CD14-positive monocyte (primary cell): ENCODE measurements around the gene STN1. TPM values are rescaled to one million over a fixed set of nuclear protein-coding genes. Genes with fewer than 3 reads are reported as not detected.

ENCODE experiments used
- DNase-seq, 3 donors: peaks; one replicate each; pipeline ENCODE4 v3.0.0-alpha.2; 2011 to 2022
- H2AFZ ChIP-seq: 2 replicates; pipeline ENCODE4 v1.6.0; 2012; ENCODE audit warnings: mild to moderate bottlenecking, low read depth, low read length, inconsistent platforms; ENCODE audit not compliant: insufficient read depth, poor library complexity, severe bottlenecking
- H3K27ac ChIP-seq, 2 donors: 1 replicate in 1 of 2; 2 replicates in 1 of 2; pipeline ENCODE4 v1.5.1; 2012 to 2013; ENCODE audit warnings: low read length in 2 of 2, control low read depth in 1 of 2, inconsistent platforms in 1 of 2, low read depth in 1 of 2, mild to moderate bottlenecking in 1 of 2
- H3K27me3 ChIP-seq, 2 donors: one replicate each; pipeline versions ENCODE4 v1.6.0 to v1.6.1; 2011 to 2013; ENCODE audit warnings: low read length in 2 of 2; ENCODE audit not compliant: control insufficient read depth in 2 of 2, insufficient read depth in 2 of 2
- H3K36me3 ChIP-seq, 2 donors: replicated peaks in 1 of 2; 1 replicate in 1 of 2; 2 replicates in 1 of 2; pipeline versions ENCODE4 v1.5.1 to v1.6.1; 2012 to 2013; ENCODE audit warnings: low read length in 2 of 2, control low read depth in 1 of 2, inconsistent platforms in 1 of 2, mild to moderate bottlenecking in 1 of 2; ENCODE audit not compliant: insufficient read depth in 2 of 2, control insufficient read depth in 1 of 2
- H3K4me1 ChIP-seq, 2 donors: 1 replicate in 1 of 2; 2 replicates in 1 of 2; pipeline versions ENCODE4 v1.5.1 to v1.6.1; 2012 to 2013; ENCODE audit warnings: low read length in 2 of 2, control low read depth in 1 of 2, inconsistent platforms in 1 of 2, mild to moderate bottlenecking in 1 of 2, moderate library complexity in 1 of 2; ENCODE audit not compliant: insufficient read depth in 2 of 2, control insufficient read depth in 1 of 2
- H3K4me2 ChIP-seq: replicated peaks from 2 replicates; pipeline ENCODE3; 2012; ENCODE audit warnings: low read length, moderate library complexity, mild to moderate bottlenecking; ENCODE audit not compliant: poor library complexity, severe bottlenecking; ENCODE audit errors: extremely low read depth
- H3K4me3 ChIP-seq, 3 experiments: fragments of 200-600 bp in 1 of 3; sonication (generic) in 1 of 3; replicated peaks in 1 of 3; 1 replicate in 2 of 3; 2 replicates in 1 of 3; pipeline ENCODE4 v1.5.1; 2011 to 2013; ENCODE audit warnings: low read length in 3 of 3, mild to moderate bottlenecking in 3 of 3, control low read depth in 2 of 3, low read depth in 2 of 3, inconsistent platforms in 1 of 3, moderate library complexity in 1 of 3
- H3K79me2 ChIP-seq: 2 replicates; pipeline ENCODE4 v1.6.0; 2012; ENCODE audit warnings: mild to moderate bottlenecking, control low read depth, inconsistent platforms, low read length, moderate library complexity; ENCODE audit not compliant: insufficient read depth
- H3K9ac ChIP-seq: 2 replicates; pipeline ENCODE4 v1.6.0; 2017; ENCODE audit warnings: low read length, mild to moderate bottlenecking; ENCODE audit not compliant: insufficient read depth, poor library complexity, severe bottlenecking
- H3K9me3 ChIP-seq, 2 donors: replicated peaks in 1 of 2; 1 replicate in 1 of 2; 2 replicates in 1 of 2; pipeline versions ENCODE4 v1.5.1 to v1.6.1; 2012 to 2013; ENCODE audit warnings: low read length in 2 of 2, control low read depth in 1 of 2; ENCODE audit not compliant: control insufficient read depth in 1 of 2, insufficient read depth in 1 of 2
- H4K20me1 ChIP-seq: 2 replicates; pipeline ENCODE4 v1.6.0; 2012; ENCODE audit warnings: mild to moderate bottlenecking, low read length, control low read depth, moderate library complexity; ENCODE audit not compliant: insufficient read depth
- H3K27ac Mint-ChIP-seq, 7 donors: one replicate each; pipeline ENCODE4 v1.8.0; 2020; ENCODE audit warnings: mild to moderate bottlenecking in 7 of 7, mixed read lengths in 7 of 7, moderate library complexity in 6 of 7, inconsistent platforms in 2 of 7
- H3K27me3 Mint-ChIP-seq, 3 donors: one replicate each; pipeline ENCODE4 v1.8.0; 2021 to 2022; ENCODE audit warnings: low read depth in 3 of 3, mild to moderate bottlenecking in 3 of 3, mixed read lengths in 3 of 3, moderate library complexity in 3 of 3, inconsistent platforms in 1 of 3
- H3K36me3 Mint-ChIP-seq, 2 donors: one replicate each; pipeline ENCODE4 v1.8.0; 2020; ENCODE audit warnings: mixed read lengths in 2 of 2, inconsistent platforms in 1 of 2, mild to moderate bottlenecking in 1 of 2
- H3K4me1 Mint-ChIP-seq: one replicate; pipeline ENCODE4 v1.8.0; 2020; ENCODE audit warnings: mild to moderate bottlenecking, mixed read lengths
- H3K4me3 Mint-ChIP-seq, 2 donors: one replicate each; pipeline ENCODE4 v1.8.0; 2020; ENCODE audit warnings: mild to moderate bottlenecking in 2 of 2, mixed read lengths in 2 of 2, moderate library complexity in 1 of 2
- H3K9me3 Mint-ChIP-seq, 7 donors: one replicate each; pipeline ENCODE4 v1.8.0; 2020 to 2022; ENCODE audit warnings: mixed read lengths in 7 of 7, mild to moderate bottlenecking in 6 of 7, moderate library complexity in 6 of 7, inconsistent platforms in 2 of 7
- CTCF ChIP-seq: fragments of 200-600 bp; IDR thresholded peaks from one replicate; pipeline ENCODE4 v1.8.0; 2022; ENCODE audit warnings: antibody characterized with exemption, mild to moderate bottlenecking
- WGBS: methylation state at CpG from one replicate; pipeline ENCODE4 v1.1.5; 2013; ENCODE audit warnings: missing lambda C conversion rate; ENCODE audit not compliant: insufficient coverage; 5-methylcytosine and 5-hydroxymethylcytosine counted together
- intact Hi-C, 2 donors: fragments of 100-400 bp; cut with micrococcal nuclease; formaldehyde crosslinking; loops; one replicate each; pipeline versions ENCODE4 v1.15.0 to v1.15.1; 2023
- polyA plus RNA-seq, 3 donors: library from polyadenylated mRNA; depleted of rRNA in 1 of 3; unstranded in 2 of 3; stranded (reverse) in 1 of 3; fragments of 300-500 nt in 2 of 3; fragments of >200 nt in 1 of 3; fragmentation: Illumina TruSeq in 2 of 3; gene quantifications; 1 replicate in 2 of 3; 2 replicates in 1 of 3; pipeline ENCODE4 v1.2.3, GENCODE V29; 2012 to 2021

The STN1 gene
- polyA plus RNA-seq, 3 donors = 19.3 to 37.4 (median 35.9) TPM

GRCh38 chr10:103869336-103869735 is 48.6 kb downstream of the STN1 start:
- DNase-seq = no peak
- no peak overlapping the region for H3K4me2 ChIP-seq
- H3K36me3 Mint-ChIP-seq = peaks cover 9 to 33% of the 10 kb centered on the region in 2 donors
- H3K27me3 ChIP-seq = no peaks in the 10 kb centered on the region
- H3K27ac ChIP-seq = no peak overlapping the region
- H3K4me1 Mint-ChIP-seq = no peaks in the 10 kb centered on the region
- no peaks in the 10 kb centered on the region for H3K79me2 ChIP-seq
- no peak overlapping the region for H3K9ac ChIP-seq
- H3K4me3 ChIP-seq = no peak overlapping the region
- H3K4me3 Mint-ChIP-seq = no peak overlapping the region
- peaks cover 7 to 20% (median 11%) of the 10 kb centered on the region in 7 donors for H3K9me3 Mint-ChIP-seq
- 100% methylated on average over 1 of the region's 4 CpGs for WGBS
- TF ChIP-seq CTCF = no peak
- no peaks in the 10 kb centered on the region for H4K20me1 ChIP-seq
- H3K27ac Mint-ChIP-seq = no peak overlapping the region
- intact Hi-C loops = no loop called here
- no peaks in the 10 kb centered on the region for H3K4me1 ChIP-seq
- H3K9me3 ChIP-seq = peaks cover 2 to 9% of the 10 kb centered on the region in 2 donors
- peaks cover 0 to 4% (median 3%) of the 10 kb centered on the region in 3 donors for H3K27me3 Mint-ChIP-seq
- no peak overlapping the region for H2AFZ ChIP-seq
- peaks cover 0 to 13% of the 10 kb centered on the region in 2 donors for H3K36me3 ChIP-seq

- 100% methylated on average over 1 of the region's 1 CpG for WGBS
- peaks cover 0 to 4% (median 3%) of the 10 kb centered on the region in 3 donors for H3K27me3 Mint-ChIP-seq
- TF ChIP-seq CTCF = no peak
These were observed 49.8 kb downstream of the STN1 start for GRCh38 chr10:103868200-103868599.

More at GRCh38 chr10:103868200-103868599, 49.8 kb downstream of the STN1 start:
- intact Hi-C loops = no loop called here
- H3K79me2 ChIP-seq = no peaks in the 10 kb centered on the region
- H3K36me3 ChIP-seq = peaks cover 0 to 13% of the 10 kb centered on the region in 2 donors
- Mint-ChIP-seq H3K4me1 (no peaks in the 10 kb centered on the region), H3K4me3 (no peak overlapping the region), H3K36me3 (peaks cover 7 to 22% of the 10 kb centered on the region in 2 donors), H3K27ac (no peak overlapping the region), H3K9me3 (peaks cover 7 to 20% (median 11%) of the 10 kb centered on the region in 7 donors)
- H3K4me2 ChIP-seq = no peak overlapping the region
- H2AFZ ChIP-seq = no peak overlapping the region
- no peak overlapping the region for H3K27ac ChIP-seq
- H3K9ac ChIP-seq = no peak overlapping the region
- H3K27me3 ChIP-seq = no peaks in the 10 kb centered on the region
- H3K4me1 ChIP-seq = no peaks in the 10 kb centered on the region
- H3K4me3 ChIP-seq = no peak overlapping the region
- no peak for DNase-seq
- H3K9me3 ChIP-seq = peaks cover 2 to 9% of the 10 kb centered on the region in 2 donors
- no peaks in the 10 kb centered on the region for H4K20me1 ChIP-seq
